Panc1 (cell line): ENCODE data around the gene THAP10. TPM values are rescaled to one million over a fixed set of nuclear protein-coding genes. Genes with fewer than 3 reads are reported as not detected.

ENCODE experiments used
- ATAC-seq: fragments of 200-7000 bp; cut with Tn5 transposase; 2 replicates; pipeline ENCODE4 v1.9.1; 2020; ENCODE audit warnings: mild to moderate bottlenecking, moderate library complexity
- BruUV-seq: library from RNA; stranded (reverse); fragments of 400-500 nt; replicated peaks from 2 replicates; lab custom pipeline; 2021; lab: Mats Ljungman, UMichigan
- CTCF ChIA-PET: fragments of 300-600 bp; sonication (Branson Sonifier 250); formaldehyde crosslinking; loops from one replicate; lab custom pipeline; 2022; ENCODE audit warnings: antibody characterized with exemption; lab: Charles Lee
- POLR2A ChIA-PET: fragments of 300-600 bp; sonication (Branson Sonifier 250); formaldehyde crosslinking; loops from one replicate; lab custom pipeline; 2022; ENCODE audit warnings: antibody characterized with exemption; lab: Charles Lee
- DNase-seq: peaks from one replicate; pipeline ENCODE4 v3.0.0-alpha.2; 2010; ENCODE audit warnings: low read depth, low spot score
- H3K27ac ChIP-seq: 2 replicates; pipeline ENCODE4 v1.5.1; 2011; ENCODE audit warnings: mild to moderate bottlenecking, low read length, inconsistent platforms
- H3K27me3 ChIP-seq: fragments of 200-500 bp; sonication (Bioruptor generic); 2 replicates; pipeline ENCODE4 v1.6.0; 2014; ENCODE audit warnings: low read length, inconsistent platforms; ENCODE audit not compliant: control insufficient read depth, insufficient read depth
- H3K36me3 ChIP-seq: fragments of 200-500 bp; sonication (Bioruptor generic); 2 replicates; pipeline ENCODE4 v1.5.1; 2014; ENCODE audit warnings: inconsistent platforms, mild to moderate bottlenecking, low read length, moderate library complexity; ENCODE audit not compliant: control insufficient read depth, insufficient read depth
- H3K4me1 ChIP-seq: 2 replicates; pipeline ENCODE4 v1.5.1; 2011; ENCODE audit warnings: inconsistent platforms, mild to moderate bottlenecking, low read length, moderate library complexity; ENCODE audit not compliant: control insufficient read depth, insufficient read depth
- H3K4me3 ChIP-seq, 2 experiments: 2 replicates each; pipeline ENCODE4 v1.5.1; 2011 to 2012; ENCODE audit warnings: low read depth in 2 of 2, low read length in 2 of 2, mild to moderate bottlenecking in 2 of 2, inconsistent platforms in 1 of 2, moderate library complexity in 1 of 2
- H3K9me3 ChIP-seq: fragments of 200-500 bp; sonication (Bioruptor generic); 2 replicates; pipeline ENCODE4 v1.5.1; 2014; ENCODE audit warnings: low read depth, mild to moderate bottlenecking, inconsistent platforms, low read length, moderate library complexity; ENCODE audit not compliant: control insufficient read depth, insufficient read depth
- POLR2AphosphoS5 ChIP-seq: IDR thresholded peaks from 2 replicates; pipeline ENCODE4 v1.6.1; 2012; ENCODE audit warnings: mild to moderate bottlenecking, low read depth, low read length, moderate library complexity
- REST ChIP-seq, 2 experiments: IDR thresholded peaks; 2 replicates each; pipeline ENCODE4 v1.6.1; 2011 to 2012; ENCODE audit warnings: low read depth in 2 of 2, control low read depth in 1 of 2, low read length in 1 of 2, mild to moderate bottlenecking in 1 of 2, moderate library complexity in 1 of 2; ENCODE audit not compliant: insufficient read depth in 1 of 2
- SIN3A ChIP-seq: IDR thresholded peaks from 2 replicates; pipeline ENCODE4 v1.6.1; 2012; ENCODE audit warnings: low read depth, mild to moderate bottlenecking, low read length, moderate library complexity, borderline replicate concordance; ENCODE audit not compliant: insufficient read depth
- TCF7L2 ChIP-seq: IDR thresholded peaks from 2 replicates; pipeline ENCODE4 v1.6.1; 2011; ENCODE audit warnings: mild to moderate bottlenecking, low read depth, low read length, inconsistent platforms
- in situ Hi-C: cut with HindIII; loops from 2 replicates; pipeline ENCODE4 v1.10.0; 2016; ENCODE audit warnings: low sequenced_read_pairs, low pct_unique_long_range_greater_than_20kb
- intact Hi-C: fragments of 100-400 bp; cut with micrococcal nuclease; formaldehyde crosslinking; loops from one replicate; pipeline ENCODE4 v1.10.0; 2022; ENCODE audit not compliant: unreplicated experiment
- total RNA-seq: library from RNA; stranded (reverse); gene quantifications from one replicate; pipeline ENCODE4 v1.2.1, GENCODE V29; 2021; ENCODE audit not compliant: unreplicated experiment
- TF ChIP-seq, protein P1 (sequence below): fragments of 450-650 bp; IDR thresholded peaks from 2 replicates; pipeline ENCODE4 v1.5.1; 2017; ENCODE audit warnings: mild to moderate bottlenecking

The THAP10 gene
- total RNA-seq, 1 experiment from 2014 or later, result 6.7 TPM

DNA sequence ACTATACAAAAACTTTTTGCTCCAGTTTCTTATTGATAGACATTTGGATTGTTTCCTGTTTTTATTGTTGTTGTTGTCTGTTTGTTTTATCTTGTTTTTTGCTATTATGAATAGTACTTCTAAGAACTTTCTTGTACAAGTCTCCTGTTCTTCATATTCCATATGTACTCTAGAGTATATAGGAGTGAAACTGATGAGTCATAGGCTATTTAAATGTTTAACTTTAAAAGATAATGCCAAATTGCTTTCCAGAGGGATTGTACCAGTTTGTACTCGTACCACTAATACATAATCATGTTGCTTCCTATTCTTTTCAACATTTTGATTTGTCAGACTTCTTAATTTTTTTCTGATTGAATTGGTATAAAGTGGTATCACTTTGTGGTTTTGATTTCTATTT lies 20.0 kb upstream of the THAP10 start:
- CTCF ChIA-PET, result no interaction called here
- no peak for ATAC-seq

GRCh38 chr15:70910958-70911357 lies 18.7 kb upstream of the THAP10 start:
- intact Hi-C loops (no loop called here), in situ Hi-C loops (no loop called here)
- ATAC-seq (no peak), DNase-seq (no peak)
- Histone ChIP-seq H3K27me3 (no peaks in the 10 kb centered on the region), H3K27ac (no peak overlapping the region), H3K4me3 (no peak overlapping the region), H3K9me3 (peaks cover 19% of the 10 kb centered on the region; the same call in 1 of the 2 replicates), H3K4me1 (no peaks in the 10 kb centered on the region), H3K36me3 (no peaks in the 10 kb centered on the region)
- BruUV-seq, result no TSS peak
- POLR2A ChIA-PET, result no interaction called here
- TF ChIP-seq REST (IDR thresholded peaks at IDR 0.05; ENCODE audit: insufficient read depth in 1 of 2, low read depth in 2 of 2, low read length in 1 of 2), result no peak
- no peak for TF ChIP-seq SIN3A
- TF ChIP-seq POLR2AphosphoS5, result no peak
- TF ChIP-seq TCF7L2, result no peak
- TF ChIP-seq, protein P1, sequence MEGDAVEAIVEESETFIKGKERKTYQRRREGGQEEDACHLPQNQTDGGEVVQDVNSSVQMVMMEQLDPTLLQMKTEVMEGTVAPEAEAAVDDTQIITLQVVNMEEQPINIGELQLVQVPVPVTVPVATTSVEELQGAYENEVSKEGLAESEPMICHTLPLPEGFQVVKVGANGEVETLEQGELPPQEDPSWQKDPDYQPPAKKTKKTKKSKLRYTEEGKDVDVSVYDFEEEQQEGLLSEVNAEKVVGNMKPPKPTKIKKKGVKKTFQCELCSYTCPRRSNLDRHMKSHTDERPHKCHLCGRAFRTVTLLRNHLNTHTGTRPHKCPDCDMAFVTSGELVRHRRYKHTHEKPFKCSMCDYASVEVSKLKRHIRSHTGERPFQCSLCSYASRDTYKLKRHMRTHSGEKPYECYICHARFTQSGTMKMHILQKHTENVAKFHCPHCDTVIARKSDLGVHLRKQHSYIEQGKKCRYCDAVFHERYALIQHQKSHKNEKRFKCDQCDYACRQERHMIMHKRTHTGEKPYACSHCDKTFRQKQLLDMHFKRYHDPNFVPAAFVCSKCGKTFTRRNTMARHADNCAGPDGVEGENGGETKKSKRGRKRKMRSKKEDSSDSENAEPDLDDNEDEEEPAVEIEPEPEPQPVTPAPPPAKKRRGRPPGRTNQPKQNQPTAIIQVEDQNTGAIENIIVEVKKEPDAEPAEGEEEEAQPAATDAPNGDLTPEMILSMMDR, result no peak
- CTCF ChIA-PET, result no interaction called here

More for the DNA sequence above, 20.0 kb upstream of the THAP10 start:
- Histone ChIP-seq H3K4me1 (no peaks in the 10 kb centered on the region), H3K27me3 (no peaks in the 10 kb centered on the region), H3K4me3 (no peak overlapping the region), H3K36me3 (no peaks in the 10 kb centered on the region), H3K9me3 (peaks cover 15% of the 10 kb centered on the region; the same call in 1 of the 2 replicates), H3K27ac (no peak overlapping the region)
- TF ChIP-seq POLR2AphosphoS5, result no peak
- TF ChIP-seq, protein P1, result no peak
- TF ChIP-seq REST (IDR thresholded peaks at IDR 0.05; ENCODE audit: insufficient read depth in 1 of 2, low read depth in 2 of 2, low read length in 1 of 2), result no peak
- no peak for TF ChIP-seq SIN3A
- no peak for TF ChIP-seq TCF7L2
- POLR2A ChIA-PET, result no interaction called here
- DNase-seq, result no peak
- BruUV-seq, result no TSS peak
- intact Hi-C loops, result no loop called here
- in situ Hi-C loops, result no loop called here
